ENCODE data around the gene ALG8.

DNA sequence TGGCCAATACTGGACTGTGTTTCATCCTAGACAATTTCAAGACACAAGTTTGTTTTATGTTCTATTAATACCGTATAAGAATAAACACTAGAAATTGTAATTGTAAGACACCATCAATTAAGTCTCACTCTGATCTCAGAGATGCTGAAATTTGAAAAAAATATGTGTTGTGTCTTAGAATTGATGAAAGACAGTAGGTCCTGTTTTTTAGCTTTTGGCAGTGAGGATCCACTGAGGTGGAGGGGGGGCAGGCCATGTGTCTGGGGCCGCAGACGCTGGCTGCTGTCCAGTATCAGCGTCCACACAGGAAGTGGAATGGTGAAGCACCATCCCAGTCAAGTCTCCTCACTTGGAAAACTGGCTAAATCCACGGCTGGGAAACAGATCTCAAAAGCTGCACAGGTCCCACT is 22.5 kb upstream of the ALG8 start:
- TF ChIP-seq, protein P1, sequence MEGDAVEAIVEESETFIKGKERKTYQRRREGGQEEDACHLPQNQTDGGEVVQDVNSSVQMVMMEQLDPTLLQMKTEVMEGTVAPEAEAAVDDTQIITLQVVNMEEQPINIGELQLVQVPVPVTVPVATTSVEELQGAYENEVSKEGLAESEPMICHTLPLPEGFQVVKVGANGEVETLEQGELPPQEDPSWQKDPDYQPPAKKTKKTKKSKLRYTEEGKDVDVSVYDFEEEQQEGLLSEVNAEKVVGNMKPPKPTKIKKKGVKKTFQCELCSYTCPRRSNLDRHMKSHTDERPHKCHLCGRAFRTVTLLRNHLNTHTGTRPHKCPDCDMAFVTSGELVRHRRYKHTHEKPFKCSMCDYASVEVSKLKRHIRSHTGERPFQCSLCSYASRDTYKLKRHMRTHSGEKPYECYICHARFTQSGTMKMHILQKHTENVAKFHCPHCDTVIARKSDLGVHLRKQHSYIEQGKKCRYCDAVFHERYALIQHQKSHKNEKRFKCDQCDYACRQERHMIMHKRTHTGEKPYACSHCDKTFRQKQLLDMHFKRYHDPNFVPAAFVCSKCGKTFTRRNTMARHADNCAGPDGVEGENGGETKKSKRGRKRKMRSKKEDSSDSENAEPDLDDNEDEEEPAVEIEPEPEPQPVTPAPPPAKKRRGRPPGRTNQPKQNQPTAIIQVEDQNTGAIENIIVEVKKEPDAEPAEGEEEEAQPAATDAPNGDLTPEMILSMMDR (conservative IDR thresholded peaks at IDR 0.05) = no peak
- TF ChIP-seq EZH2 (IDR thresholded peaks at IDR 0.05; ENCODE audit: low read depth) = no peak
